ENCODE data around the gene AFAP1L2.

DNA sequence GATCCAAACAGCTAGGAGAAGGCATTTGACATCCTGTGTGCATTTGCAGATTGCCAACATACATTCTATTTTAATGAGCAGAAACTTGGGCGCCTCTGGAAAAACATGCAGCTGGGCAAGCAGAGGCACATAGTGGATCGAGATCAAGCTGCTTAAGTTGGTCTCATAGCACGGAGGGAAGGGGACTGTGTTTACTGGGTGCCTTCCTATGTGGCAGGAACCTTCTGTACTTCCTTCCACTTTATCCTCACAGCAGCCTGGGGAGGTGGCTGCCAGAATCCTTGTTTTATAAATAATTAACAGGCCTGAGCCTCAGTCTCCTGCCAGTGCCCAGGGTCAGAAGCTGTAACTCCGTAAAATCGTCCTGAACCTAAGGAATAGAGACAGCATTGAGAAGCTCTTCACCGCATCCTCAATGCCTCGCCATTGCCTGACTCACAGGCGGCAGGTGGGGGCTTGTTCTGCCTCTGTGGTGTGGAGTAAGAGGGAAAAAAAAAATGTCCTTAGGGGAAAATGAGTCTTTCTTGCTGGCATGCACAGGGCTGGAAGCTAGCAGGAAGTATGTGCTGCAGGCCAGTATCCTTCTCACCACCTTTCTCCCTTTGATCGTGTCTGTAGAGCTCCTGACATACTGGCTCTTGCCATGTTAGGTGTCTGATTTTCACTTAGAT lies 159.0 kb downstream of the AFAP1L2 start:
- TF ChIP-seq, protein P1, sequence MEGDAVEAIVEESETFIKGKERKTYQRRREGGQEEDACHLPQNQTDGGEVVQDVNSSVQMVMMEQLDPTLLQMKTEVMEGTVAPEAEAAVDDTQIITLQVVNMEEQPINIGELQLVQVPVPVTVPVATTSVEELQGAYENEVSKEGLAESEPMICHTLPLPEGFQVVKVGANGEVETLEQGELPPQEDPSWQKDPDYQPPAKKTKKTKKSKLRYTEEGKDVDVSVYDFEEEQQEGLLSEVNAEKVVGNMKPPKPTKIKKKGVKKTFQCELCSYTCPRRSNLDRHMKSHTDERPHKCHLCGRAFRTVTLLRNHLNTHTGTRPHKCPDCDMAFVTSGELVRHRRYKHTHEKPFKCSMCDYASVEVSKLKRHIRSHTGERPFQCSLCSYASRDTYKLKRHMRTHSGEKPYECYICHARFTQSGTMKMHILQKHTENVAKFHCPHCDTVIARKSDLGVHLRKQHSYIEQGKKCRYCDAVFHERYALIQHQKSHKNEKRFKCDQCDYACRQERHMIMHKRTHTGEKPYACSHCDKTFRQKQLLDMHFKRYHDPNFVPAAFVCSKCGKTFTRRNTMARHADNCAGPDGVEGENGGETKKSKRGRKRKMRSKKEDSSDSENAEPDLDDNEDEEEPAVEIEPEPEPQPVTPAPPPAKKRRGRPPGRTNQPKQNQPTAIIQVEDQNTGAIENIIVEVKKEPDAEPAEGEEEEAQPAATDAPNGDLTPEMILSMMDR (conservative IDR thresholded peaks at IDR 0.05; ENCODE audit: low read depth, low read length) = no peak
- TF ChIP-seq EZH2 (IDR thresholded peaks at IDR 0.05; ENCODE audit: borderline replicate concordance, low read depth, low read length, poor library complexity, severe bottlenecking) = no peak

All from A673 (cell line).